HK-2 (cell line): ENCODE measurements around the gene MLLT10.
A peak's percentile ranks its signal among the peaks of the same experiment; 100 is the strongest.
"Not testable (repeated sequence)": the region's sequence is repeated elsewhere in the genome, so short reads cannot be mapped to it uniquely, and the experiment has no call there.

Experiments
- DNase-seq: peaks from one replicate; pipeline ENCODE4 v3.0.0-alpha.2; 2018; ENCODE audit not compliant: unreplicated experiment

MLLT10 gene

DNA sequence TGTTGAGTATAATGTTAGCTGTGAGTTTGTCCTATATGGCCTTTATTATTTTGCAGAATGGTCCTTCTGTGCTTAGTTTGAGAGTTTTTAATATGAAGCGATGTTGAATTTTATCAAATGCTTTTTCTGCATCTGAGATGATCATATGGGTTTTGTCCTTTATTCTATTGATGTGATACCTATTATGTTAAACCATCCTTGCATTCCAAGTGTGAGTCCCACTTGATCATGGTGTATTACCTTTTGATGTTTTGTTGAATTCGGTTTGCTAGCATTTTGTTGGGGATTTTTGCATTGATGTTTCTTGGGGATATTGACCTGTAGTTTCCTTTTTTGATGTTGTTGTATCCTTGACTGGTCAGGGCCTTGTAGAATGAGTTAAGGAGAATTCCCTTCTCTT, 166.4 kb downstream of the MLLT10 start:
- no peak for DNase-seq

DNA sequence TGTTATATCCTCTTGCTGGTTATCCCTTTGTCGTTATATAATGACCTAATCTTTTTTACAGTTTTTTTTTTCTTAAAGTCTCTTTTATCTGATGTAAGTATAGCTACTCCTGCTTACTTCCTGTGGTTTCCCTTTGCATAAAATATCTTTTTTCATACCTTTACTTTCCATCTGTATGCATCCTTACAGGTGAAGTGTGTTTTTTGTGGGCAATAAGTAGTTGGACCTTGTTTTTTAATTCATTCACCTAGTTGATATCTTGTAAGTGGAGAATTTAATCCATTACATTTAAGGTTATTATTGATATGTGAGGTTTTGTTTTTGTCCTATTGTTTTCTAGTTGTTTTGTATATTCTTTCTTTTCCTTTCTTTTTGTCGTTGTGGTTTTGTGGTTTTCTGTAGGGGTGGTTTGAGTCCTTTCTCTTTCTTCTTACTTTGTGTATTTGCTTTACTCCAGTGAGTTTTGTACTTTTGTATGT, 168.6 kb downstream of the MLLT10 start:
- DNase-seq, result no peak

DNA sequence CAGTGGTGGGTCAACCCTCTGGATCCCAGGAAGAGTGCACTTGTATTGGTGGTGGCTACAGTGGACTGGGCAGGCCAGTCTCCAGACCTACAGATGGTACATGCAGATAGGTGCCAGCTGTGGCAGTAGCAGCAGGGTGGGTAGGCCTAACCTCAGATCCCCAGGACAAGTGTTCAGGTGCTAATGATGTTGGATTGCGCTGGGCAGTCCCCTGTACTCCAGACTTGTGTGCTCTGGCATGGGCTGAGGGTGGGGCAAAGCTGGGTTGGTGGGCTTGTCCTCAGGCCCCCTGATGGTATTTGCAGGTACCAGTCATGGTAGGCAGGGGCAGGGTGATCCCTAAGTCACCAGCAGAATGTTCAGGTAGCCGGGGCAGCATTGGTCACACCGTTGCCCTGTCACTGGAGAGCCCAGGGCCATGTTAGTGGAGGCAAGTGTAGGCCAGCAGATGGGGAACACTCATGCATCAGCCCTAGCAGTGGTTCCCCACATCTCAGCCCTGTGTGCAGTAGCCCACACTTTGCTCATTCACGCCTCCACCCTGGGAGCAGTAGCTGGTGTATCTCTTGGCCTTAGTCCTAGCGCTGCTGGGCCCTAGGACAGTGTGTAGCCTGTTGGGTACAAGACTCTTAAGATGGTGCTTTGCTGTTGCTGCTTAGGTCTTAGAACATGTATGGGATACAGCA, 171.3 kb downstream of the MLLT10 start:
- no peak for DNase-seq

DNA sequence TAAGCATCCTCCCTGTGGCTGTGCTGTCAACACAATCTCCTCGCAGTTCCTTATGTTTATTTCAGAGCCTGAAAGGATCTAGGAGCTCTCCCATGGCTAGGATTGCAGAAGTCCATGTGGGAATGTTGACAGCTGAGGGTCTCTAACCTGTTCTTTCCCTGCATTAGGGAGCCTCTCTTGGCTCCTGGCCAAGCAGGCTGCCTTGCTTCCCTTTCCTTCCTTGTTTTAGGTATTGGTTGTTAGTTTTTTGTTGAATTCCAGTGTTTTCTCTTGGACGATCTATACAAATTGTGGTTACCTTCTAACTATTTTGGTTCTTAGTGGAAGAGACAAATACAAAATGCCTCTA, 171.8 kb downstream of the MLLT10 start:
- no peak for DNase-seq

DNA sequence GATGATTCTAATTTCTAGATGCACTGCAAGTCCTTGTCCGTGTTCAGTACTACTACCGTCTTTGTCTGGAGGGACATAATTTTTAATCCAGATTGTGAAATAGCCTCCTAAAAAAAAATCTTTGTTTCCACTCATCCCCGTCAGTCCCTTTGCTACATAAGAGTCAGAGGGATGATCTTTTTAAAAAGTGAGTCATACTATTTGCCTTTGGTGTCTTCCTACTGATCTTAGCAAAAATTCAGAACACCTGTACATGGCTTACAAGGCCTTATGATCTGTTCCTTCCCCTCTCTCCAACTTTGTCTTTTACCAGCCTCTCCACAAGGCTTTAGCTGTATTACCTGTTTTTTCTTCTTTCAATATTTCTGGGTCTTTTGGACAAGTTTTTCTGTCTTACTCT, 173.5 kb downstream of the MLLT10 start:
- no peak for DNase-seq

DNA sequence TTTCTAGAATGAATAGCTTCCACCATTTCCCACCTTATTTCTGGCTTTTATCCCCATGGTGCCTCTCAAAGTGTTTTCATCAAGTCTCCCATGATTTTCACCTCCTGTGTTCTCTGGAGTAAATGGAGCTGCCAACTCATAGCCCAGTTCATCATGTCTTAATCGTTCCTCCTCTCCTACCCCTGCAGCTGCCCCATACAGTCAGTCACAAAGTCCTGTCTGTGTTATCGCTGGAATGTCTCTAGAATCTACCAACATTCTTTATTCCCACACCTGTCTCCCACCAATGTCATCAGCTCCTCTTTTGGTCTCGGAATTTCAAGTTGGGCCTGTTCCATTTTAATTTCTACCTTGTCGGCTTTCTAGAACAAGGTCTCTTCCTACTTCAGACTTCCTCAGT, 178.9 kb downstream of the MLLT10 start:
- no peak for DNase-seq

DNA sequence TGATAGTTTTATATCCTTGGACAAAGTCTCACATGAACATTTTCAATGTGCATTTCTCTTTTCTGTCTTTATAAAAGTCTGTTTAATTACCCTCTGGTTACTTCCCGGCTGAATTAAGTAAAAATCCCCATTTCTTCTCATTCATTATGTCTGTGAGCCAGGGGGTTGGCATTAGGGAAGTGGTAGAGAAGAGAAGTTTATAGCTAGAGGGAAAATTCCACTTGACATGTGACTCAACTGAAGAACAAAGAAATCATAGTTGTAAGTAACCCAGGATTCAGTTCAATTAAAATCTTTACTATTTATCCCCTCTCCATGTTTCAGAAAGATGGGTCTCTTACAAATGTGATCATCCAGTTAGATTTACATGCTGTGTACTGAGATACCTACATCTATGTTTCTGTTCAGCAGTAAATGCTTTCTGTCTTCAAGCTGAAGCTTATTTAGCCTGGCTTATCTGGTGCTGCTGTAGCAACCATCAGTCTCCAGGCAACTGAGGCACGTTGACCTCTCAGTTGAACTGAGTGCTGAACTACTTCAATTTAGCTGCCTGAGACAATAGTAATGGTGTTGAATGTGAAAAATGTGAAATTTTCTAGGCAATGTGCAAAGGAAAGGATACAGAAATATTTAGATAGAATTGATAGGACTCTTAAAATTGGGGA, 181.6 kb downstream of the MLLT10 start:
- DNase-seq, result no peak

DNA sequence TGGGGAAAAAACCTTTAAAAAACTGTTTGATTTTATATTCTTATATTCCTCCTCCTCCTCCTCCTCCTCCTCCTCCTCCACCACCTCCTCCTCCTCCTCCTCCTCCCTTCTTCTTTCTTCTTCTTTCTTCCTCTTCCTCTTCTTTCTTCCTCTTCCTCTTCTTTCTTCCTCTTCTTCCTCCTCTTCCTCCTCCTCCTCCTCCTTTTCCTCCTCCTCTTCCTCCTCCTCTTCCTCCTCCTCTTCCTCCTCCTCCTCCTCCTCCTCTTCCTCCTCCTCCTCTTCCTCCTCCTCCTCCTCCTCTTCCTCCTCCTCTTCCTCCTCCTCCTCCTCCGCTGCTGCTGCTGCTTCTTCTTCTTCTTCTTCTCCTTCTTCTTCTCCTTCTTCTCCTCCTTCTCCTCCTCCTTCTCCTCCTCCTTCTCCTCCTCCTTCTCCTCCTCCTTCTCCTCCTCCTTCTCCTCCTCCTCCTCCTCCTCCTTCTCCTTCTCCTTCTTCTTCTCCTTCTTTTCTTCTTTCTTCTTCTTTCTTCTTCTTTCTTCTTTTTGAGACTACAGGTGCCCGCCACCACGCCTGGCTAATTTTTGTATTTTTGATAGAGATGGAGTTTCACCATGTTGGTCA, 183.5 kb downstream of the MLLT10 start:
- not testable (repeated sequence) for DNase-seq

DNA sequence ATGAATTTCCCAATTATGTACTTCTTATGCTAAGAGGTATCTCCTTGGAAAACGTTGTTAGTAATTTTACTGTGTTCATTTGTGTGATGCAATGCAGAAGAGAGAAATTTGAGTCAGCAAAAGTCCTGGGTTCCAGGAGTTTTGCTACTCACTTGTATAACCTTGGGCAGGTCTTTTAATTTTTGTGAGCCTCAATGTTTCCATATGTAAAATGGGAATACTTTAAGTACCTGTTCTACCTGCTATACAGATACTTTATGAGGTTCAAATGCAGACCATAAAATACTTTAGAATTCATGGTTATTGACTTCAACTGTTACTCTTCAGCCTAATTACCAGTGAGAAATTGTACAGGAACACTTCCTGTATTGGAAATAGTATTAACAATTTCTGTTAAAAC, 185.5 kb downstream of the MLLT10 start:
- no peak for DNase-seq

DNA sequence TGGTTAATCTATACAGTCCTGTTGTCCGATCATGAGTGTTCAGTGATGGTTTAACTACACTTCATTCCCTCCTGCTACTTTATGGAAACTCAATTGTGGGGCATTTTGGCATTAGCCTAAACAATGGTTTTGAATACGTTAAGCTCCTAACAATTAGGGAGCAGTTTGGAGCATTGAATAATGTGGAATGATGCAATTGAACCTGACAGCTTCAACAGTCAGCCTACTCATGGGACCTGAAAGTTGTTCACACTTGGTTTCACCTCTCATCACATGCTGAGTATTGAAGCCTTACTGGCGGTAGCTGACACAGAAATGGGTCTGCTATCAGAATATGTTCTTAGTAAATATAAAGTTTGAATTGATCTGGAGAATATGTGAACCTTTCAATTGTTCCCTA, 186.1 kb downstream of the MLLT10 start:
- DNase-seq, result no peak

DNA sequence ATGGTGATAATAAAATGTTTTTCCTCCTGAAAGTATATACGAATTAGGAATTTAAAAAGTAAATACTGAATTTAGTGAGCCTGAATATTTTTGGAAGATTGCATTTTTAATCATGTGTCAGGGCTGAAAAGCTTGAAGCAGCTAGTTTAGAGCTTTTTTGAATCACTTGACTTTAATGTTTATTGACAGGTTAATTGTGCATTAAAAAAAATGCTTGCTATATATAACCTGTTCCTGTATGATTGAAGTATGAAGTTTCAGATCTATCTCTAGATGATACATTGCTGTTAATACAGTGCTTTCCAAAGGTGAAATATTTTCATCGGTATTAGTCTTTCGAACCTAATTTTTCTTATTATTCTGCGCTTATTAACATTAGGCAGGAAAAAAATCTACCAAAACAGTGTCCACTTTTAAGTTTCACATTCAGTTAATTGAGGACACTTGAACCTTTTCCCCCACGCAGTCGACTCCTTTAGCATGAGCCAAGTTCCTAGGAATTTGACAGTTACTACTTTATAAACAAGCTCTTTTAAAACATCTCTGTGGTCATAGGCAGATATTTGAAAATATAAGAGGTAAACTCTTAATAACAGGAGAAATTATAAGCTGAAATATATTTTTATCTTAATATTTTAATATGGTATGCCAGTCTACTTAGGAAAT, 187.1 kb downstream of the MLLT10 start:
- DNase-seq, result no peak

DNA sequence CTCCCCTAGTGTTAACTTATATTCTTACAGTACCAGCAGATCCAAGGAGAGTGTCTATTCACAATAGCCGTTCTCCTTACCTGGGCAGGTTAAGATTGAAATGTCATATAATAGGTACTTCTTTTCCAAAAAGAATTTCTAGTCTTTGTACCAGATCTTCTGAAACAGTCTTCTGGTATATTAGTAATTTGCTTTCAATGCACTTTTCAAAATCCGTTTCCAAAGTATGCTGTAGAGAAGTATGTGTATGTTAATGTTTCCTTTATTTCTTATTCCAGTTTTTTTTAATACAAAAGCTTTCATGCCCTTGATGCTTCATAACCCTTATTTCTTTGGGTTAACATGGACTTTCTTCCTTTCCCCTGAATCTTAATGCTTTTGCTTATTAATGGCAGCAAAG, 188.2 kb downstream of the MLLT10 start:
- DNase-seq, result no peak

DNA sequence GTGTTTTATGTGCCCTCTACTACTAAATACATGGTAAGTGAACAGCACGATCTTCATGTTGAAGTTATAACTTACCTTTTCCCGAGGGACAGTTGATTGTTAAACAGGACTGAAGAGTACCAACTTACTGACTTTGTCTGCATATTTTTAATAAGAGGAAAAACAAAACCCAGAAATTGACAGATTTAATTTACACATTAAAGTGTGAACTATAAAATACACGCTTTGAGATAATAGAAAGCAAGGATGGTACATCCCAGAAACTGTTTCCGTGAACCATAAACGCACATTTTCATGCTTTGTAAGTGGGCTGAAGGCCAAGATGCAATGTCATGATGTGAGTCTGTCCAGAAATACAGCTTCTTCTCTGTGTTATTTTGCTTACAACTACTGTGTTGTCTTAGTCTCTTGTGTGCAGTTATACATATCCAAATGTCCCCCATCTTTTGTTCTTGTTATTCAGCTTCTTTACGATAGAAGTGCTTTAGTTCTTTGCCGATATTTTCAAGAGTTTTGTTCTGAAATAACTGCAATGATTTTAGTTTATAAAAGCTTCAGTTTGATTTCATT, 190.1 kb downstream of the MLLT10 start:
- DNase-seq, result no peak

DNA sequence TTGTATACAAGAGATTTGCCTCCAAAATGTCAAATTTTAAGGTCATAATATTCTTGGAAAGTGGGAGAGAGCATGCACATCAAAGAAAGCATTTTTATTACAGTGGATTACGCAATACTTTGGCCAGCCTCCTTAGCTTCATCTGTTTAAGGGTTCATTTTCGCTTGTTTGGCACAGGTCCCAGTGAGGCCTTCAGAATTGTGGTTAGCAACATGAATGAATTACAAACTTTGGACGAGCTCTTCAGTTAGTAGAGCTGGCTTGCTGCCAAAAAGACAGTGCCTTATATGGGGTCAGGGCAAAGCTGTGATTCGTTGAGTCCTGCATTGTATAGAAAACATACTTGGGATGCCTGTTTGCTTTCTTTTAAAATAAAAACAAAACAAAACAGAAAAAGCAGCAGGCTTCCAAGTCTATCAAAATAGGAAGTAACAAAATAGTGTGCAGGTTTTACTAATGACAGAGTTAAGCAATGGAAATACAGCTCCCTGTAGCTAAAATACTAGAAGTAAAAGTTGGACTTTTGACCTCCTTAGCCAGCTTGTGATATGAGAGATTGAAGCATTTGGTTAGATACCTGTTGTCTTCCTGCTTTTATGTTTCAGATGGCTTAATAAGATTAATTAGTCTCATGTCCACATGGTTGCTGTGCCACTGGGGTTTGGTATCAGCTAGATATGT, 190.8 kb downstream of the MLLT10 start:
- DNase-seq, result peak; percentile 77

DNA sequence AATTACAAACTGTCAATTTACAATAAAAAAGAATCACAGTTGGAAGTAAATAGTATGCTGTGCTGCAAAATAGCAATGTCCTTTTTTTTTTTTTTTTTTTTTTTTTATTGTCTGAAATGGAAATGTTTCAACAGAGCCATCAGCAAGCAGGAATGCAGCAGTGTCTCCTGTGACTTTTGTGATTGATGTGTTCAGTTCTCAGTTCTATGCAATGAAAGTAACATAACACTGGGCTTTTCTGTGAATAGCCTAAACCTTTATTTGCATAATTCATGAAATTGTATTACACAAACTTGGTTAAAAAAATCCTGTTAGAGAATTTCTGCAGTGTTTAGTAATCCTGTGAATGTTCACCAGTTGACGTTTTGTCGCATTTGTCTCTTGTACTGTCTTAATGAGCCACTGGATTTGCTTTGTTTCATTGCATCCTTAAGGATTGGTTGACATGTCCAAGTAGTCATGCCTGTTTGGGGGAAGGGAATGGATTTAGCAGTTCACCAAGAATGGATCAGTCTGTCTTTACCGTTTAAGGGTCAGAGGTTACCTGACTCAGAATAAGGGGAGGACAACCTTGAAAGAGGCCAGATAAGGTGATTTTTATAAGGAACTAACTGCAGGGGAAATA, 192.7 kb downstream of the MLLT10 start:
- no peak for DNase-seq

DNA sequence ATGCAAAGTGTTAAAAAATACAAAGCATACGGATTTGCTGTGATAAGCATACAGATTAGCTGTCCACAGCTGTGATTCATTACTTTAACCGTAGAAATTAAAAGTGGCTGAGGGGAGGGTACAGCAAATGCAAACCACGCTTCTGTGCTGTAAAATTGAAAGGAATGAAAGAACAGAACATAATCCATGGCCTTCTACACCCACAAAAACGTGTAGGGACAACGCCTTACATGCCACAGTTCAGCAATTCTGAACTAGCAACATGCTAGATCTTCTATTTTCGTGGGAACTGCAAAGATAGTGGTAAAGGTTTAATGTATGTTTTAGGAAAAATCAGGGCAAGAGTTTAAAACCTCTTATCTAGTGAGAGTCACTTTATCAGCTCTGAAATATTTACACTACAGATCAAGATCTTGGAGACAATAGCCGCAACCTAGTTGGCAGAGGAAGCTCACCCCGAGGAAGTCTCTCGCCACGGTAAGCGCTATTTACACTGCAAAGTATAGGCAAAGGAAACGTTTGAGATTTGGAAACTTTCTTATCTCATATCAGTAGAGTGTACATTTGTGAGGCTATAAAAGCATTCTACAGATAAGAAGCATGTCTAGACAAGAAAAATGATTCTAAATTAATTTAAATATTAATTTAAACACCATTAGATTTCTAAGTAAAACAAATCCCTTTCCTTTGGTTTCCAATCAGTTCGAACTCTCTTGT, 193.6 kb downstream of the MLLT10 start:
- no peak for DNase-seq

DNA sequence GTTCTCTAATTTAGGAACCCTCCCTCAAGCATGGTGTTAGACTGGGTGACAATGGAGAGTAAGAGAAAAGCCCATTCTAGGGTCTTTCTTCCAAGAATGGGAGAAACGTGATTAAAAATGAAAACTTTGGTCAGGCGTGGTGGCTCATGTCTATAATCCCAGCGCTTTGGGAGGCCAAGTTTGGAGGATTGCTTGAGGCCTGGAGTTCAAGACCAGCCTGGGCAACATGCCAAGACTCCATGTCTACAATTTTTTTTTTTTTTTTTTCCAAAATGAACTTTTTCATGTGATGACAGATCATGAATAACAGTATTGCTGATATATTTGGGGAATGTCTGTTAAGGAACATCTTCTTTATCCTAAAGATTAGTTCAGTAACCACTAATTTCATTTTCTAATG, 194.6 kb downstream of the MLLT10 start:
- no peak for DNase-seq

DNA sequence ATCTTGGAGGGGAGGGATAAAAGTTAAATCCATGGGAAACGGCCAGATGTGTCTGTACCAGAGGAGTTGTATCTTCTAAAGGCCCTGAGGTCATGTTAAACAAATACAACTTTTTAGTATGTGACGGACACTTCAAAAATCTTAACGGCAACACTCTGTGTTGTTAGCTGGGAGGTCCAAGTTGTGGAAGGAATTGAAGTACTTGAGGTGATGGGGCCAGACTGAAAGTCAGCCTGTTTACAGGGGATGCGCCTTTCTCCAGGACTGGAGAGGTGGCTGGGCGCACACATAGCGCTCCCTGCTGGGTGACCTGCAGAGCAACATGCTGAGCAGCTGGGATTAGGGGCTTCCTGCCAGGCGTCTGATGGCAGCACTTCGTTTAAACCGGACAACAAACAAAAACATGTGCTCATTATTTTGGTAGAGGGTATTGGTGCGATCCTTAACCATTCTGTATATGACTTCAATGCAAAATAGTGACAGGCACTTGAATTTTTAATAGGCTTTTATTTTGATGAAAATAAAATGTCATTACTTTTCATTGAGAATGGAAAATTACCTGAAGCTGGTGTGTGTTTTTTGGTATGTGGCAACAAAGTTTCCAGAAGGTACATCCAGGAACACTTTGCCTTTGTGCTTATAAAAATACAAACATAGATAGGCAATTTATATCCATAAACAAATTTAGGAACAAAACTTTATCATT, 198.2 kb downstream of the MLLT10 start:
- peak; percentile 14 for DNase-seq

DNA sequence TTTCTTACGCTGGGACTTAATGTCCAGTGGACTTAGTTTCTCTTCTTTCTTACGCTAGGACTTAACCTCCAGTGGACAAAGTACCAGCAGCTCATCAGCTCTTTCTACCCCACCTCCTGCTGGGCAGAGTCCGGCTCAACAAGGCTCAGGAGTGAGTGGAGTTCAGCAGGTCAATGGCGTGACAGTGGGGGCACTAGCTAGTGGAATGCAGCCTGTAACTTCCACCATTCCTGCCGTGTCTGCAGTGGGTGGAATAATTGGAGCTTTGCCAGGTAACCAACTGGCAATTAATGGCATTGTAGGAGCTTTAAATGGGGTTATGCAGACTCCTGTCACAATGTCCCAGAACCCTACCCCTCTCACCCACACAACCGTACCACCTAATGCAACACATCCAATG, 199.7 kb downstream of the MLLT10 start:
- no peak for DNase-seq

DNA sequence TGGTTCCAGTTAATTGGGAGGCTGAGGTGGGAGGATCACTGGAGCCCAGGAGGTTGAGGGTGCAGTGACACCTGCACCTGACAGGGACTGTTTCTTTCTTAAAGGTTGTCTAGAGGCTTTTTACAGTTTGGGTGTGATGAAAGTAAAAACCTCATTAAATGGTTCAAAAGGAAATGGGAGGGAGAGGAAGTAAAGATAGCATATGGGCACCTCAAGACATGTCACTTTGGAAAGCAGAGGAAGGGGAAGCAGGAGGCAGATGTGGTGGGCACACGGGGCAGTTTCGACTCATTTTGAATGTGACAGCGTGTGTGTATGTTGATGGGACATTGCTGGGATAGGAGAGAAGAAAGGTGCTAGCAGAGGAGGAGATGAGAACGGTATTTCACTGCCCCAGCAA, 203.1 kb downstream of the MLLT10 start:
- no peak for DNase-seq
